Panc1 (cell line): Measurements from ENCODE around the gene FTCDNL1. TPM values are rescaled to one million over a fixed set of nuclear protein-coding genes. Genes with fewer than 3 reads are reported as not detected.

Experiments
- ATAC-seq: fragments of 200-7000 bp; cut with Tn5 transposase; 2 replicates; pipeline ENCODE4 v1.9.1; 2020; ENCODE audit warnings: mild to moderate bottlenecking, moderate library complexity
- BruUV-seq: library from RNA; stranded (reverse); fragments of 400-500 nt; replicated peaks from 2 replicates; lab custom pipeline; 2021; lab: Mats Ljungman, UMichigan
- CTCF ChIA-PET: fragments of 300-600 bp; sonication (Branson Sonifier 250); formaldehyde crosslinking; loops from one replicate; lab custom pipeline; 2022; ENCODE audit warnings: antibody characterized with exemption; lab: Charles Lee
- POLR2A ChIA-PET: fragments of 300-600 bp; sonication (Branson Sonifier 250); formaldehyde crosslinking; loops from one replicate; lab custom pipeline; 2022; ENCODE audit warnings: antibody characterized with exemption; lab: Charles Lee
- DNase-seq: peaks from one replicate; pipeline ENCODE4 v3.0.0-alpha.2; 2010; ENCODE audit warnings: low read depth, low spot score
- H3K27ac ChIP-seq: 2 replicates; pipeline ENCODE4 v1.5.1; 2011; ENCODE audit warnings: mild to moderate bottlenecking, low read length, inconsistent platforms
- H3K27me3 ChIP-seq: fragments of 200-500 bp; sonication (Bioruptor generic); 2 replicates; pipeline ENCODE4 v1.6.0; 2014; ENCODE audit warnings: low read length, inconsistent platforms; ENCODE audit not compliant: control insufficient read depth, insufficient read depth
- H3K36me3 ChIP-seq: fragments of 200-500 bp; sonication (Bioruptor generic); 2 replicates; pipeline ENCODE4 v1.5.1; 2014; ENCODE audit warnings: inconsistent platforms, mild to moderate bottlenecking, low read length, moderate library complexity; ENCODE audit not compliant: control insufficient read depth, insufficient read depth
- H3K4me1 ChIP-seq: 2 replicates; pipeline ENCODE4 v1.5.1; 2011; ENCODE audit warnings: inconsistent platforms, mild to moderate bottlenecking, low read length, moderate library complexity; ENCODE audit not compliant: control insufficient read depth, insufficient read depth
- H3K4me3 ChIP-seq, 2 experiments: 2 replicates each; pipeline ENCODE4 v1.5.1; 2011 to 2012; ENCODE audit warnings: low read depth in 2 of 2, low read length in 2 of 2, mild to moderate bottlenecking in 2 of 2, inconsistent platforms in 1 of 2, moderate library complexity in 1 of 2
- H3K9me3 ChIP-seq: fragments of 200-500 bp; sonication (Bioruptor generic); 2 replicates; pipeline ENCODE4 v1.5.1; 2014; ENCODE audit warnings: low read depth, mild to moderate bottlenecking, inconsistent platforms, low read length, moderate library complexity; ENCODE audit not compliant: control insufficient read depth, insufficient read depth
- CTCF ChIP-seq: fragments of 450-650 bp; IDR thresholded peaks from 2 replicates; pipeline ENCODE4 v1.5.1; 2017; ENCODE audit warnings: mild to moderate bottlenecking
- POLR2AphosphoS5 ChIP-seq: IDR thresholded peaks from 2 replicates; pipeline ENCODE4 v1.6.1; 2012; ENCODE audit warnings: mild to moderate bottlenecking, low read depth, low read length, moderate library complexity
- REST ChIP-seq, 2 experiments: IDR thresholded peaks; 2 replicates each; pipeline ENCODE4 v1.6.1; 2011 to 2012; ENCODE audit warnings: low read depth in 2 of 2, control low read depth in 1 of 2, low read length in 1 of 2, mild to moderate bottlenecking in 1 of 2, moderate library complexity in 1 of 2; ENCODE audit not compliant: insufficient read depth in 1 of 2
- SIN3A ChIP-seq: IDR thresholded peaks from 2 replicates; pipeline ENCODE4 v1.6.1; 2012; ENCODE audit warnings: low read depth, mild to moderate bottlenecking, low read length, moderate library complexity, borderline replicate concordance; ENCODE audit not compliant: insufficient read depth
- TCF7L2 ChIP-seq: IDR thresholded peaks from 2 replicates; pipeline ENCODE4 v1.6.1; 2011; ENCODE audit warnings: mild to moderate bottlenecking, low read depth, low read length, inconsistent platforms
- in situ Hi-C: cut with HindIII; loops from 2 replicates; pipeline ENCODE4 v1.10.0; 2016; ENCODE audit warnings: low sequenced_read_pairs, low pct_unique_long_range_greater_than_20kb
- intact Hi-C: fragments of 100-400 bp; cut with micrococcal nuclease; formaldehyde crosslinking; loops from one replicate; pipeline ENCODE4 v1.10.0; 2022; ENCODE audit not compliant: unreplicated experiment
- total RNA-seq: library from RNA; stranded (reverse); gene quantifications from one replicate; pipeline ENCODE4 v1.2.1, GENCODE V29; 2021; ENCODE audit not compliant: unreplicated experiment

The FTCDNL1 gene
- total RNA-seq, 1 experiment from 2014 or later = 2.8 TPM

DNA sequence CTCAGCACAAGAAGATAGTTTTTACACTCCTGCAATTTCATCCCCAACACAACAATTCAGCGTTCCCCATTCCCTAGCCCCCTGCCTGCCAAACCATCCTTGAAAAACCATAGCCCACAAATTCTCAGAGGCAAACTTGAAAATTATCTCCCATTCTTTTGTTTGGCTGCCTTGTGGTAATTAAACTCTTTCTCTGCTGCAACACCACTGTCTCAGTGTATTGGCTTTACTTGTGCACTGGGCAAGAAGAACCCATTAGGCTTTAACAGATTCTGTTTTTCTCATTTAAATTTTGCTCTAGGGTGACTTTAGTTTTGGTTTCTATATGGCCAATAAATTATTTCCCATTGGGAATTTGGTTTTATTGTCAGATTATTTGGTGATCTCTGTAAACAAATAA, 23.2 kb upstream of the FTCDNL1 start:
- Histone ChIP-seq H3K27ac (no peak overlapping the region), H3K4me3 (no peak overlapping the region), H3K4me1 (no peaks in the 10 kb centered on the region), H3K36me3 (no peaks in the 10 kb centered on the region), H3K27me3 (no peaks in the 10 kb centered on the region; the same call in 1 of the 2 replicates), H3K9me3 (peaks cover 5% of the 10 kb centered on the region; the same call in 1 of the 2 replicates)
- intact Hi-C loops = no loop called here
- ATAC-seq = no peak
- POLR2A ChIA-PET = no interaction called here
- TF ChIP-seq POLR2AphosphoS5 (no peak), CTCF (no peak), REST (IDR thresholded peaks at IDR 0.05; ENCODE audit: insufficient read depth in 1 of 2, low read depth in 2 of 2, low read length in 1 of 2) (no peak), TCF7L2 (no peak), SIN3A (no peak)
- in situ Hi-C loops = no loop called here
- CTCF ChIA-PET = no interaction called here
- BruUV-seq = no TSS peak
- no peak for DNase-seq

DNA sequence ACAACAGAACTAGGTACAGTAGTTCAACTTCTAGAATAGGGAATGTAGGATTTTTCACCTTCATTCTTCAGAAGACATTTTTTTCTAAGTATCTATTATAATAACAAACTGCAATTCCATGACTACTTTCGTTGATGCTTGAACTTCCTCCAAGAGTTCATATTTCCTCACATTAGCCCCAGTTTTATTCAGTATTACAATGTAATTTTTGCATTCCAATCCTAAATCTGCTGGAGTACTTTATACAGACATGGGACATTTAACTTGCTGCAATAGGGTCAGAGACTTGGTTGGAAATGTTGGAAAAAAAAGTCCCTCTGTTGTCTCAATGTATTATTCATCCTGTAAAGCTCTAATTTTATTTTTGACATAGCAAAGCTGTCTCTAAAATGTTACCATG, 19.6 kb upstream of the FTCDNL1 start:
- POLR2A ChIA-PET = no interaction called here

More for the DNA sequence above, 19.6 kb upstream of the FTCDNL1 start:
- DNase-seq = no peak
- no peak overlapping the region for H3K4me3 ChIP-seq
- H3K27me3 ChIP-seq = no peaks in the 10 kb centered on the region; the same call in 1 of the 2 replicates
- no peak overlapping the region for H3K27ac ChIP-seq
- H3K36me3 ChIP-seq = no peaks in the 10 kb centered on the region
- BruUV-seq = no TSS peak
- CTCF ChIA-PET = no interaction called here
- no peak for ATAC-seq
- TF ChIP-seq TCF7L2 (no peak), REST (IDR thresholded peaks at IDR 0.05; ENCODE audit: insufficient read depth in 1 of 2, low read depth in 2 of 2, low read length in 1 of 2) (no peak), POLR2AphosphoS5 (no peak), SIN3A (no peak), CTCF (no peak)
- in situ Hi-C loops = no loop called here
- H3K9me3 ChIP-seq = peaks cover 5% of the 10 kb centered on the region; the same call in 1 of the 2 replicates
- H3K4me1 ChIP-seq = no peaks in the 10 kb centered on the region
- intact Hi-C loops = no loop called here
